Fibroblast of lung (primary cell): ENCODE results near the gene APBA2.

Source experiments
- CTCF ChIP-seq, 2 donors: IDR thresholded peaks in 1 of 2; conservative IDR thresholded peaks in 1 of 2; 1 replicate in 1 of 2; 2 replicates in 1 of 2; pipeline ENCODE4 v1.5.1; 2011 to 2012; ENCODE audit warnings: low read length in 2 of 2, control low read depth in 1 of 2, inconsistent platforms in 1 of 2, low read depth in 1 of 2, mild to moderate bottlenecking in 1 of 2
- EZH2 ChIP-seq: IDR thresholded peaks from 2 replicates; pipeline ENCODE4 v1.5.1; 2012; ENCODE audit warnings: low read length, control low read depth, mild to moderate bottlenecking; ENCODE audit errors: missing control alignments

DNA sequence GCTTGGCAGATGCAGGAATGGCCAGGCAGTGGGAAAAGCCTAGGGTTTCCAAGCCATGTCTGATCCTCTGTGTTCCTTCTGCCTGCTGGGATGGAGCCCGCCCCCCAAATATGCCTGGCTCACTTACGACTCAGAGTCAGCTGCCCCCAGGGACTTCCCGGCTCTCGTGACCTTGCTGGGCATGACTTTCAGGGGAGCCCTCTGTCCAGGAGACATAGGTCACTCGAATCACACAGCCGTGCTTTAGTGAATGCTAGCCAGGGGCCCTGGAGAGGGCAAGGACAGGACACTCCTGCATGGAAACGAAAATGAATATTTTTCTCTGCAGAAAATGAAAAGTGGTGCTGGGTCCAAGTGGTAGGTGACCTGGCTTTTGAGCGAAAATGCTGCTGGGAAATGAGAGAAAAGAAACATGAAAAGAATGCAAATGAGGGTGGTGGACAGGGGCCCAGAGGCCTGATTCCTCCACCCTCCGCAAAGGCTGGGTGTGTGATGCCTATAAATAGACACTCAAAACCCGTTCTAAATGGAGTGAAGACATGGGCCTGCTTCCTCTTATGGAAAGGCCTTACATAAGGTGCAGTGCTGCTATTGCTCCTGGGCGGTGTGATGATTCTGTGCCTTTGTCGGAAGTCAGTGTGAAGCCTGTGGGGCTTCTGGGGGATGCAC, 107.4 kb downstream of the APBA2 start:
- TF ChIP-seq CTCF (conservative IDR thresholded peaks at IDR 0.05 in 1 of 2, IDR thresholded peaks at IDR 0.05 in 1 of 2; ENCODE audit: low read depth in 1 of 2, low read length in 2 of 2), result no peak
- TF ChIP-seq EZH2, result no peak
